IMR-90 (cell line): ENCODE measurements around the gene MEIS1. TPM values are rescaled to one million over a fixed set of nuclear protein-coding genes. Genes with fewer than 3 reads are reported as not detected.

Experiments
- ATAC-seq: fragments of 200-7000 bp; cut with Tn5 transposase; 2 replicates; pipeline ENCODE4 v1.9.1; 2020; ENCODE audit warnings: low read depth, mild to moderate bottlenecking, moderate library complexity
- BruUV-seq: library from RNA; stranded (reverse); fragments of 400-500 nt; replicated peaks from 2 replicates; lab custom pipeline; 2021; lab: Mats Ljungman, UMichigan
- CTCF ChIA-PET: fragments of 300-600 bp; formaldehyde crosslinking; extraction: SDS; loops from one replicate; lab custom pipeline; 2021; ENCODE audit warnings: antibody characterized with exemption; lab: Yijun Ruan, JAX
- POLR2A ChIA-PET: fragments of 300-600 bp; sonication (Branson Sonifier 250); formaldehyde crosslinking; loops from one replicate; lab custom pipeline; 2022; ENCODE audit warnings: antibody characterized with exemption; ENCODE audit not compliant: unreplicated experiment; lab: Charles Lee
- DNase-seq: peaks from one replicate; pipeline ENCODE4 v3.0.0; 2013
- H2AFZ ChIP-seq: replicated peaks from 2 replicates; pipeline ENCODE3; 2013; ENCODE audit warnings: low read length, mild to moderate bottlenecking; ENCODE audit not compliant: poor library complexity
- H2AK5ac ChIP-seq: 2 replicates; pipeline ENCODE4 v1.6.1; 2013; ENCODE audit warnings: low read depth, low read length, inconsistent platforms
- H2AK9ac ChIP-seq: replicated peaks from 2 replicates; pipeline ENCODE3; 2013; ENCODE audit warnings: mild to moderate bottlenecking, low read depth, low read length, moderate library complexity; ENCODE audit not compliant: poor library complexity
- H2BK120ac ChIP-seq: 2 replicates; pipeline ENCODE4 v1.6.1; 2013; ENCODE audit warnings: low read depth, low read length, inconsistent platforms
- H2BK15ac ChIP-seq: 3 replicates; pipeline ENCODE4 v1.6.1; 2013; ENCODE audit warnings: low read depth, low read length, inconsistent platforms
- H2BK20ac ChIP-seq: 2 replicates; pipeline ENCODE4 v1.6.1; 2013; ENCODE audit warnings: low read depth, mild to moderate bottlenecking, inconsistent platforms, low read length, moderate library complexity
- H2BK5ac ChIP-seq: 2 replicates; pipeline ENCODE4 v1.6.1; 2013; ENCODE audit warnings: mild to moderate bottlenecking, low read depth, low read length, inconsistent platforms; ENCODE audit not compliant: poor library complexity, severe bottlenecking
- H3K14ac ChIP-seq: replicated peaks from 2 replicates; pipeline ENCODE4 v1.6.1; 2013; ENCODE audit warnings: low read depth, low read length, inconsistent platforms
- H3K18ac ChIP-seq: 2 replicates; pipeline ENCODE4 v1.6.1; 2013; ENCODE audit warnings: low read depth, low read length, control low read depth
- H3K23ac ChIP-seq: 2 replicates; pipeline ENCODE4 v1.6.1; 2013; ENCODE audit warnings: low read depth, low read length, inconsistent platforms
- H3K27ac ChIP-seq: 2 replicates; pipeline ENCODE4 v1.5.1; 2013; ENCODE audit warnings: mild to moderate bottlenecking, control low read depth, low read length; ENCODE audit not compliant: insufficient read depth
- H3K27me3 ChIP-seq: 2 replicates; pipeline ENCODE4 v1.6.1; 2013; ENCODE audit warnings: low read length; ENCODE audit not compliant: control insufficient read depth, insufficient read depth
- H3K36me3 ChIP-seq: 2 replicates; pipeline ENCODE4 v1.6.1; 2013; ENCODE audit warnings: low read length, mixed read lengths; ENCODE audit not compliant: control insufficient read depth, insufficient read depth
- H3K4ac ChIP-seq: 2 replicates; pipeline ENCODE4 v1.6.1; 2013; ENCODE audit warnings: low read depth, low read length, inconsistent platforms
- H3K4me1 ChIP-seq: 2 replicates; pipeline ENCODE4 v1.6.1; 2013; ENCODE audit warnings: low read length, mixed read lengths; ENCODE audit not compliant: control insufficient read depth, insufficient read depth
- H3K4me2 ChIP-seq: 2 replicates; pipeline ENCODE4 v1.6.1; 2013; ENCODE audit warnings: low read depth, mild to moderate bottlenecking, control low read depth, low read length, moderate library complexity
- H3K4me3 ChIP-seq: 2 replicates; pipeline ENCODE4 v1.5.1; 2013; ENCODE audit warnings: low read depth, mild to moderate bottlenecking, control low read depth, low read length, moderate library complexity; ENCODE audit not compliant: insufficient read depth
- H3K56ac ChIP-seq: 2 replicates; pipeline ENCODE4 v1.6.1; 2013; ENCODE audit warnings: low read length, inconsistent platforms; ENCODE audit not compliant: insufficient read depth; ENCODE audit errors: extremely low read depth
- H3K79me1 ChIP-seq, 2 experiments: 2 replicates each; pipeline ENCODE4 v1.6.1; 2013; ENCODE audit warnings: low read length in 2 of 2, inconsistent platforms in 1 of 2, low read depth in 1 of 2
- H3K9ac ChIP-seq: 2 replicates; pipeline ENCODE4 v1.6.1; 2013; ENCODE audit warnings: low read depth, low read length, control low read depth
- H3K9me1 ChIP-seq: 2 replicates; pipeline ENCODE4 v1.6.1; 2013; ENCODE audit warnings: low read length, inconsistent platforms; ENCODE audit not compliant: insufficient read depth
- H3K9me3 ChIP-seq: 2 replicates; pipeline ENCODE4 v1.6.1; 2013; ENCODE audit warnings: low read length; ENCODE audit not compliant: control insufficient read depth, insufficient read depth
- H4K20me1 ChIP-seq: 2 replicates; pipeline ENCODE4 v1.6.1; 2013; ENCODE audit warnings: low read length, inconsistent platforms; ENCODE audit not compliant: insufficient read depth
- H4K5ac ChIP-seq: 2 replicates; pipeline ENCODE4 v1.6.1; 2013; ENCODE audit warnings: mild to moderate bottlenecking, low read depth, low read length, control low read depth
- H4K8ac ChIP-seq, 2 experiments: 2 replicates each; pipeline ENCODE4 v1.6.1; 2013; ENCODE audit warnings: low read depth in 2 of 2, low read length in 2 of 2, control low read depth in 1 of 2, inconsistent platforms in 1 of 2
- H4K91ac ChIP-seq: 2 replicates; pipeline ENCODE4 v1.6.1; 2013; ENCODE audit warnings: low read depth, low read length, inconsistent platforms; ENCODE audit not compliant: insufficient read depth
- MAFK ChIP-seq: IDR thresholded peaks from 2 replicates; pipeline ENCODE4 v1.6.1; 2012; ENCODE audit warnings: low read depth, low read length, improper control_type of control experiment
- WGBS, 2 experiments: methylation state at CpG; one replicate each; pipeline versions ENCODE4 v1.1.5 to v1.1.7; 2013; ENCODE audit warnings: missing lambda C conversion rate in 2 of 2; ENCODE audit not compliant: insufficient read length in 1 of 2; ENCODE audit errors: extremely low coverage in 2 of 2; 5-methylcytosine and 5-hydroxymethylcytosine counted together
- dilution Hi-C: fragments of 300-500 bp; cut with HindIII; formaldehyde crosslinking; loops from one replicate; pipeline ENCODE4 v1.14.3; 2018; ENCODE audit warnings: low sequenced_read_pairs; ENCODE audit not compliant: unreplicated experiment
- in situ Hi-C: fragments of 300-500 bp; cut with MboI; formaldehyde crosslinking; loops from 3 replicates; pipeline ENCODE4 v1.14.3; 2019; ENCODE audit warnings: low sequenced_read_pairs, inconsistent platforms, mixed read lengths
- intact Hi-C: fragments of 100-400 bp; cut with micrococcal nuclease; formaldehyde crosslinking; loops from 2 replicates; pipeline ENCODE4 v1.10.0; 2022
- polyA plus RNA-seq, 3 experiments: library from polyadenylated mRNA; depleted of rRNA; stranded (reverse); fragments of >200 nt; gene quantifications; 2 replicates each; pipeline ENCODE4 v1.2.3, GENCODE V29; 2012; ENCODE audit warnings: low replicate concordance in 1 of 3
- total RNA-seq: library from RNA; depleted of rRNA; stranded (reverse); fragments of >200 nt; gene quantifications from 2 replicates; pipeline ENCODE4 v1.2.3, GENCODE V29; 2012

MEIS1 gene
- total and polyA plus RNA-seq, 2 of the 4 experiments (the other 2 are of a cell fraction): 54.4 to 157 TPM

- H3K36me3 ChIP-seq: peaks cover 35% of the 10 kb centered on the region
- dilution Hi-C loops: no loop called here
- peaks cover 17% of the 10 kb centered on the region for H3K4me1 ChIP-seq
- POLR2A ChIA-PET: no interaction called here
- no peak overlapping the region for H3K9ac ChIP-seq
- no peak overlapping the region for H3K27ac ChIP-seq
- H2BK5ac ChIP-seq: no peak overlapping the region
- no peaks in the 10 kb centered on the region for H3K9me3 ChIP-seq
- BruUV-seq: no TSS peak
- H3K4me3 ChIP-seq: no peak overlapping the region
- H4K8ac ChIP-seq: no peak overlapping the region
- no peaks in the 10 kb centered on the region for H3K27me3 ChIP-seq
- no peak overlapping the region for H3K14ac ChIP-seq
- H3K79me1 ChIP-seq: peaks cover 42 to 88% of the 10 kb centered on the region in 2 experiments
- intact Hi-C loops: no loop called here
- no peak overlapping the region for H4K5ac ChIP-seq
- H4K20me1 ChIP-seq: peaks cover 61% of the 10 kb centered on the region
- H2AK9ac ChIP-seq: no peak overlapping the region
- H3K56ac ChIP-seq: no peak overlapping the region
- ATAC-seq (no peak), DNase-seq (no peak)
- in situ Hi-C loops: no loop called here
- H3K23ac ChIP-seq: peak overlapping the region; percentile 45; the same call in 1 of the 2 replicates
- H3K4me2 ChIP-seq: no peak overlapping the region
- no peak for TF ChIP-seq MAFK
- no peak overlapping the region for H2BK120ac ChIP-seq
- H2AK5ac ChIP-seq: no peak overlapping the region
- peaks cover 22% of the 10 kb centered on the region for H3K9me1 ChIP-seq
- no peak overlapping the region for H2BK15ac ChIP-seq
- no peak overlapping the region for H3K4ac ChIP-seq
- no CpG with 5 or more reads among the region's 1 CpG for WGBS, 2 experiments
- H2BK20ac ChIP-seq: no peak overlapping the region
- CTCF ChIA-PET: interaction anchor here (0.6 kb wide), 1 partner anchor 1713 kb away, joined by 3 read pairs; no protein-coding TSS in a partner anchor
- H4K91ac ChIP-seq: no peak overlapping the region
- no peak overlapping the region for H2AFZ ChIP-seq
- H3K18ac ChIP-seq: no peak overlapping the region
These were observed 94.2 kb downstream of the MEIS1 start for GRCh38 chr2:66528974-66529724.
